Liver (tissue), 9 donors: ENCODE data around the gene YIPF1. TPM values are rescaled to one million over a fixed set of nuclear protein-coding genes. Genes with fewer than 3 reads are reported as not detected.

ENCODE experiments used
- DNase-seq: peaks from one replicate; pipeline ENCODE4 v3.0.0-alpha.2; 2017; ENCODE audit warnings: low spot score
- H3K27ac ChIP-seq, 2 donors: one replicate each; pipeline ENCODE4 v1.7.0; 2013; ENCODE audit warnings: inconsistent platforms in 2 of 2, low read length in 2 of 2, control low read depth in 1 of 2, low read depth in 1 of 2, mild to moderate bottlenecking in 1 of 2
- H3K27me3 ChIP-seq, 4 donors: one replicate each; pipeline versions ENCODE4 v1.6.1 to v1.7.0; 2013; ENCODE audit warnings: low read length in 3 of 4, inconsistent platforms in 1 of 4, mild to moderate bottlenecking in 1 of 4, moderate library complexity in 1 of 4; ENCODE audit not compliant: control insufficient read depth in 4 of 4, insufficient read depth in 4 of 4
- H3K36me3 ChIP-seq, 4 donors: one replicate each; pipeline versions ENCODE4 v1.6.1 to v1.7.0; 2013; ENCODE audit warnings: low read length in 3 of 4, mild to moderate bottlenecking in 3 of 4, low read depth in 1 of 4, moderate library complexity in 1 of 4; ENCODE audit not compliant: control insufficient read depth in 4 of 4, insufficient read depth in 3 of 4
- H3K4me1 ChIP-seq, 4 donors: one replicate each; pipeline versions ENCODE4 v1.6.1 to v1.7.0; 2013; ENCODE audit warnings: low read length in 3 of 4, mild to moderate bottlenecking in 3 of 4, moderate library complexity in 1 of 4; ENCODE audit not compliant: control insufficient read depth in 4 of 4, insufficient read depth in 4 of 4
- H3K4me3 ChIP-seq, 3 donors: one replicate each; pipeline versions ENCODE4 v1.6.1 to v1.7.0; 2013; ENCODE audit warnings: low read length in 3 of 3, control low read depth in 1 of 3, low read depth in 1 of 3, mild to moderate bottlenecking in 1 of 3
- H3K9ac ChIP-seq, 2 donors: one replicate each; pipeline ENCODE4 v1.7.0; 2013; ENCODE audit warnings: low read length in 2 of 2, mild to moderate bottlenecking in 2 of 2, moderate library complexity in 2 of 2, control low read depth in 1 of 2, low read depth in 1 of 2
- H3K9me3 ChIP-seq, 4 donors: one replicate each; pipeline versions ENCODE4 v1.6.1 to v1.7.0; 2013; ENCODE audit warnings: low read length in 3 of 4; ENCODE audit not compliant: control insufficient read depth in 4 of 4
- ATF3 ChIP-seq: IDR thresholded peaks from 2 replicates; pipeline ENCODE4 v1.6.1; 2016; ENCODE audit warnings: antibody characterized with exemption
- EGR1 ChIP-seq, 2 donors: IDR thresholded peaks; 2 replicates each; pipeline ENCODE4 v1.6.1; 2016 to 2018; ENCODE audit warnings: antibody characterized with exemption in 2 of 2, low read depth in 2 of 2
- FOXA1 ChIP-seq: IDR thresholded peaks from 2 replicates; pipeline ENCODE4 v1.6.1; 2016; ENCODE audit warnings: antibody characterized with exemption
- FOXA2 ChIP-seq: IDR thresholded peaks from 2 replicates; pipeline ENCODE4 v1.6.1; 2016; ENCODE audit warnings: antibody characterized with exemption
- GABPA ChIP-seq, 2 donors: IDR thresholded peaks in 1 of 2; conservative IDR thresholded peaks in 1 of 2; 2 replicates each; pipeline ENCODE4 v1.6.1; 2016; ENCODE audit warnings: antibody characterized with exemption in 2 of 2, mild to moderate bottlenecking in 1 of 2, moderate library complexity in 1 of 2
- HNF4A ChIP-seq, 2 donors: conservative IDR thresholded peaks; 2 replicates each; pipeline ENCODE4 v1.6.1; 2016; ENCODE audit warnings: antibody characterized with exemption in 2 of 2, mild to moderate bottlenecking in 2 of 2
- HNF4G ChIP-seq: IDR thresholded peaks from 2 replicates; pipeline ENCODE4 v1.6.1; 2016; ENCODE audit warnings: antibody characterized with exemption
- JUND ChIP-seq, 2 donors: IDR thresholded peaks; 2 replicates each; pipeline ENCODE4 v1.6.1; 2016; ENCODE audit warnings: antibody characterized with exemption in 2 of 2
- MAX ChIP-seq: IDR thresholded peaks from 2 replicates; pipeline ENCODE4 v1.6.1; 2016; ENCODE audit warnings: antibody characterized with exemption
- NR2F2 ChIP-seq: IDR thresholded peaks from 2 replicates; pipeline ENCODE4 v1.6.1; 2016; ENCODE audit warnings: antibody characterized with exemption
- RAD21 ChIP-seq, 2 donors: IDR thresholded peaks; 2 replicates each; pipeline ENCODE4 v1.6.1; 2016; ENCODE audit warnings: antibody characterized with exemption in 2 of 2, mild to moderate bottlenecking in 2 of 2
- RXRA ChIP-seq, 2 donors: IDR thresholded peaks; 2 replicates each; pipeline ENCODE4 v1.6.1; 2017 to 2018; ENCODE audit warnings: antibody characterized with exemption in 2 of 2, mild to moderate bottlenecking in 1 of 2
- SP1 ChIP-seq: IDR thresholded peaks from 2 replicates; pipeline ENCODE4 v1.6.1; 2018; ENCODE audit warnings: antibody characterized with exemption, mild to moderate bottlenecking
- TAF1 ChIP-seq: conservative IDR thresholded peaks from 2 replicates; pipeline ENCODE4 v1.6.1; 2016; ENCODE audit warnings: antibody characterized with exemption, mild to moderate bottlenecking
- YY1 ChIP-seq: IDR thresholded peaks from 2 replicates; pipeline ENCODE4 v1.6.1; 2016; ENCODE audit warnings: antibody characterized with exemption, mild to moderate bottlenecking
- WGBS: extraction: QIAGEN DNeasy Blood & Tissue Kit; methylation state at CpG from one replicate; pipeline ENCODE4 v1.1.7; 2013; 5-methylcytosine and 5-hydroxymethylcytosine counted together
- polyA plus RNA-seq, 2 donors: library from polyadenylated mRNA; stranded (reverse) in 1 of 2; unstranded in 1 of 2; fragments of 200-250 nt in 1 of 2; fragments of >200 nt in 1 of 2; fragmentation: Nextera tagmentation in 1 of 2; extraction: Ambion mirVana in 1 of 2; gene quantifications; one replicate each; pipeline versions ENCODE4 v1.2.1 to v1.2.3, GENCODE V29; 2013 to 2015
- total RNA-seq, 2 donors: library from RNA; depleted of rRNA; stranded (reverse); fragments of >200 nt; gene quantifications; one replicate each; pipeline ENCODE4 v1.2.3, GENCODE V29; 2014
- TF ChIP-seq, protein P1 (sequence below): IDR thresholded peaks from 2 replicates; pipeline ENCODE4 v1.6.1; 2016; ENCODE audit warnings: antibody characterized with exemption
- TF ChIP-seq, protein P2 (sequence below): IDR thresholded peaks from 2 replicates; pipeline ENCODE4 v1.6.1; 2016; ENCODE audit warnings: antibody characterized with exemption, mild to moderate bottlenecking
- TF ChIP-seq, protein P3 (sequence below): fragments of 150-350 bp; IDR thresholded peaks from 2 replicates; pipeline ENCODE4 v1.5.1; 2017; ENCODE audit warnings: improper control_type of control experiment, low read depth, low read length; ENCODE audit not compliant: missing input control
- donor health status: healthy.
- donor health status: healthy.
- donor health status: healthy.
- donor health status: healthy.
- donor health status: healthy.

YIPF1 gene
- total and polyA plus RNA-seq, 4 donors, result 19.9 to 29.6 (median 28.1) TPM

GRCh38 chr1:53860967-53861411, 28.6 kb downstream of the YIPF1 start (continued):
- TF ChIP-seq EGR1 (IDR thresholded peaks at IDR 0.05; ENCODE audit: low read depth in 2 of 2), result no peak
- TF ChIP-seq SP1, result no peak

DNA sequence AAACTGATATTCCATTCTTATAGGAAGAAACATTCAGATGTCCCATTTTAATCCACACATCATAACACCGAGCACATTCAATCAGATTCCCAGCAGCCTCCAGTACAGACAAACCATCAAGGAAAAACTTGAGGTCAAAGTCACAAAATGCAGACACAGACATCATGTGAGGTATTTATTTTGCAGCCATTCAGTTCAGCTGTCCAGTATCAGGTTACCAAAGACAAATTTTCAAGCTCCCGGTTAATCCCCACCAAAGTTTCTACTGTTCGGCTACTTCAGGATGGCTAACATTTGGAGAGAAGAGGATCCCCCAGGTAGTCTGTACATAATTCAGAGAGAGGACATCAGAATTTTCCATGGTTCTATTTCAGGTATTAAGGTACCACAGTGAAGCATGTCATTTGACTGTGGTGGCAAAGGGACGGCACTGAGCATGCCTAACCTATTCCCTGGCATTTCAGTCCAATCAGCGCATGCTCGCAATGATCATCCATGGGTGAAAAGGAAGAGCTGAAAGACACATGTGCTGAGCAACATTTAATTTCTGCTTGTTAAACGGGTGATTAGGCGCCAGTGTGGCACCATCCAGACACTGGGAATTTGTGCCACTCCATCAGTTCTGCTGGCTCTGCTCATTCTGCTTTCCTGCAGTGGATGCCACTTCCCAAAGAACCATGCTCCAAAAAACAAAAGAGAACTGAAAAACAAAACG, 37.9 kb downstream of the YIPF1 start:
- Histone ChIP-seq H3K27ac (no peak overlapping the region), H3K4me3 (no peak overlapping the region), H3K4me1 (no peaks in the 10 kb centered on the region), H3K9me3 (no peaks in the 10 kb centered on the region), H3K9ac (no peak overlapping the region), H3K27me3 (no peaks in the 10 kb centered on the region), H3K36me3 (peaks cover 8 to 51% (median 30%) of the 10 kb centered on the region in 4 donors)
- WGBS, result 86% methylated on average over 9 of the region's 9 CpGs
- no peak for DNase-seq
- no peak for TF ChIP-seq FOXA1
- TF ChIP-seq, protein P1, sequence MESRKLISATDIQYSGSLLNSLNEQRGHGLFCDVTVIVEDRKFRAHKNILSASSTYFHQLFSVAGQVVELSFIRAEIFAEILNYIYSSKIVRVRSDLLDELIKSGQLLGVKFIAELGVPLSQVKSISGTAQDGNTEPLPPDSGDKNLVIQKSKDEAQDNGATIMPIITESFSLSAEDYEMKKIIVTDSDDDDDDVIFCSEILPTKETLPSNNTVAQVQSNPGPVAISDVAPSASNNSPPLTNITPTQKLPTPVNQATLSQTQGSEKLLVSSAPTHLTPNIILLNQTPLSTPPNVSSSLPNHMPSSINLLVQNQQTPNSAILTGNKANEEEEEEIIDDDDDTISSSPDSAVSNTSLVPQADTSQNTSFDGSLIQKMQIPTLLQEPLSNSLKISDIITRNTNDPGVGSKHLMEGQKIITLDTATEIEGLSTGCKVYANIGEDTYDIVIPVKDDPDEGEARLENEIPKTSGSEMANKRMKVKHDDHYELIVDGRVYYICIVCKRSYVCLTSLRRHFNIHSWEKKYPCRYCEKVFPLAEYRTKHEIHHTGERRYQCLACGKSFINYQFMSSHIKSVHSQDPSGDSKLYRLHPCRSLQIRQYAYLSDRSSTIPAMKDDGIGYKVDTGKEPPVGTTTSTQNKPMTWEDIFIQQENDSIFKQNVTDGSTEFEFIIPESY, result no peak
- TF ChIP-seq, protein P2, sequence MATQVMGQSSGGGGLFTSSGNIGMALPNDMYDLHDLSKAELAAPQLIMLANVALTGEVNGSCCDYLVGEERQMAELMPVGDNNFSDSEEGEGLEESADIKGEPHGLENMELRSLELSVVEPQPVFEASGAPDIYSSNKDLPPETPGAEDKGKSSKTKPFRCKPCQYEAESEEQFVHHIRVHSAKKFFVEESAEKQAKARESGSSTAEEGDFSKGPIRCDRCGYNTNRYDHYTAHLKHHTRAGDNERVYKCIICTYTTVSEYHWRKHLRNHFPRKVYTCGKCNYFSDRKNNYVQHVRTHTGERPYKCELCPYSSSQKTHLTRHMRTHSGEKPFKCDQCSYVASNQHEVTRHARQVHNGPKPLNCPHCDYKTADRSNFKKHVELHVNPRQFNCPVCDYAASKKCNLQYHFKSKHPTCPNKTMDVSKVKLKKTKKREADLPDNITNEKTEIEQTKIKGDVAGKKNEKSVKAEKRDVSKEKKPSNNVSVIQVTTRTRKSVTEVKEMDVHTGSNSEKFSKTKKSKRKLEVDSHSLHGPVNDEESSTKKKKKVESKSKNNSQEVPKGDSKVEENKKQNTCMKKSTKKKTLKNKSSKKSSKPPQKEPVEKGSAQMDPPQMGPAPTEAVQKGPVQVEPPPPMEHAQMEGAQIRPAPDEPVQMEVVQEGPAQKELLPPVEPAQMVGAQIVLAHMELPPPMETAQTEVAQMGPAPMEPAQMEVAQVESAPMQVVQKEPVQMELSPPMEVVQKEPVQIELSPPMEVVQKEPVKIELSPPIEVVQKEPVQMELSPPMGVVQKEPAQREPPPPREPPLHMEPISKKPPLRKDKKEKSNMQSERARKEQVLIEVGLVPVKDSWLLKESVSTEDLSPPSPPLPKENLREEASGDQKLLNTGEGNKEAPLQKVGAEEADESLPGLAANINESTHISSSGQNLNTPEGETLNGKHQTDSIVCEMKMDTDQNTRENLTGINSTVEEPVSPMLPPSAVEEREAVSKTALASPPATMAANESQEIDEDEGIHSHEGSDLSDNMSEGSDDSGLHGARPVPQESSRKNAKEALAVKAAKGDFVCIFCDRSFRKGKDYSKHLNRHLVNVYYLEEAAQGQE, result no peak
- TF ChIP-seq, protein P3, sequence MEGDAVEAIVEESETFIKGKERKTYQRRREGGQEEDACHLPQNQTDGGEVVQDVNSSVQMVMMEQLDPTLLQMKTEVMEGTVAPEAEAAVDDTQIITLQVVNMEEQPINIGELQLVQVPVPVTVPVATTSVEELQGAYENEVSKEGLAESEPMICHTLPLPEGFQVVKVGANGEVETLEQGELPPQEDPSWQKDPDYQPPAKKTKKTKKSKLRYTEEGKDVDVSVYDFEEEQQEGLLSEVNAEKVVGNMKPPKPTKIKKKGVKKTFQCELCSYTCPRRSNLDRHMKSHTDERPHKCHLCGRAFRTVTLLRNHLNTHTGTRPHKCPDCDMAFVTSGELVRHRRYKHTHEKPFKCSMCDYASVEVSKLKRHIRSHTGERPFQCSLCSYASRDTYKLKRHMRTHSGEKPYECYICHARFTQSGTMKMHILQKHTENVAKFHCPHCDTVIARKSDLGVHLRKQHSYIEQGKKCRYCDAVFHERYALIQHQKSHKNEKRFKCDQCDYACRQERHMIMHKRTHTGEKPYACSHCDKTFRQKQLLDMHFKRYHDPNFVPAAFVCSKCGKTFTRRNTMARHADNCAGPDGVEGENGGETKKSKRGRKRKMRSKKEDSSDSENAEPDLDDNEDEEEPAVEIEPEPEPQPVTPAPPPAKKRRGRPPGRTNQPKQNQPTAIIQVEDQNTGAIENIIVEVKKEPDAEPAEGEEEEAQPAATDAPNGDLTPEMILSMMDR, result no peak
- TF ChIP-seq GABPA (IDR thresholded peaks at IDR 0.05 in 1 of 2, conservative IDR thresholded peaks at IDR 0.05 in 1 of 2), result no peak
- no peak for TF ChIP-seq RAD21 (IDR thresholded peaks at IDR 0.05)
- no peak for TF ChIP-seq JUND (IDR thresholded peaks at IDR 0.05)
- no peak for TF ChIP-seq YY1
- no peak for TF ChIP-seq RXRA (IDR thresholded peaks at IDR 0.05)
- TF ChIP-seq ATF3, result no peak
- TF ChIP-seq MAX, result no peak
- TF ChIP-seq HNF4A (conservative IDR thresholded peaks at IDR 0.05), result no peak
- TF ChIP-seq NR2F2, result no peak
- no peak for TF ChIP-seq FOXA2
- TF ChIP-seq SP1, result no peak
- TF ChIP-seq HNF4G, result no peak
- no peak for TF ChIP-seq TAF1
- TF ChIP-seq EGR1 (IDR thresholded peaks at IDR 0.05; ENCODE audit: low read depth in 2 of 2), result no peak
